A673 (cell line): ENCODE data around the gene RPH3AL. TPM values are rescaled to one million over a fixed set of nuclear protein-coding genes. Genes with fewer than 3 reads are reported as not detected.

Experiments used
- BruUV-seq: library from RNA; stranded (reverse); fragments of 400-500 nt; replicated peaks from 2 replicates; lab custom pipeline; 2021; lab: Mats Ljungman, UMichigan
- CTCF ChIA-PET: fragments of 300-600 bp; sonication (Branson Sonifier 250); formaldehyde crosslinking; loops from one replicate; lab custom pipeline; 2022; ENCODE audit warnings: antibody characterized with exemption; lab: Charles Lee
- POLR2A ChIA-PET: fragments of 300-600 bp; sonication (Branson Sonifier 250); formaldehyde crosslinking; loops from one replicate; lab custom pipeline; 2022; ENCODE audit warnings: antibody characterized with exemption; ENCODE audit not compliant: low non-redundant PET; lab: Charles Lee
- DNase-seq: peaks from one replicate; pipeline ENCODE4 v3.0.0-alpha.2; 2015; ENCODE audit warnings: low spot score
- H3K27ac ChIP-seq: fragments of 200-600 bp; sonication (generic); 2 replicates; pipeline ENCODE4 v1.5.1; 2016; ENCODE audit warnings: mixed run types, low read depth, mild to moderate bottlenecking, mixed read lengths, antibody characterized with exemption, low read length; ENCODE audit not compliant: poor library complexity, severe bottlenecking
- H3K27me3 ChIP-seq: fragments of 200-600 bp; sonication (generic); replicated peaks from 2 replicates; pipeline ENCODE4 v1.6.1; 2017; ENCODE audit warnings: mixed run types, low read depth, mild to moderate bottlenecking, mixed read lengths, antibody characterized with exemption, low read length; ENCODE audit not compliant: insufficient read depth, poor library complexity
- H3K36me3 ChIP-seq: fragments of 200-600 bp; sonication (generic); 2 replicates; pipeline ENCODE4 v1.6.1; 2016; ENCODE audit warnings: mixed run types, mild to moderate bottlenecking, mixed read lengths, antibody characterized with exemption, low read length; ENCODE audit not compliant: insufficient read depth, poor library complexity, severe bottlenecking
- H3K4me1 ChIP-seq: fragments of 200-600 bp; sonication (generic); 2 replicates; pipeline ENCODE4 v1.6.1; 2017; ENCODE audit warnings: mixed run types, mild to moderate bottlenecking, mixed read lengths, antibody characterized with exemption, low read length; ENCODE audit not compliant: insufficient read depth, poor library complexity, severe bottlenecking
- H3K4me3 ChIP-seq: fragments of 200-600 bp; sonication (generic); 2 replicates; pipeline ENCODE4 v1.5.1; 2016; ENCODE audit warnings: low read depth, mixed run types, mild to moderate bottlenecking, mixed read lengths, low read length; ENCODE audit not compliant: poor library complexity, severe bottlenecking
- H3K9me3 ChIP-seq: fragments of 200-600 bp; sonication (generic); 2 replicates; pipeline ENCODE4 v1.6.1; 2016; ENCODE audit warnings: mixed run types, low read depth, mild to moderate bottlenecking, mixed read lengths, antibody characterized with exemption, low read length; ENCODE audit not compliant: poor library complexity, severe bottlenecking
- EZH2 ChIP-seq: fragments of 200-600 bp; sonication (generic); IDR thresholded peaks from 2 replicates; pipeline ENCODE4 v1.6.1; 2017; ENCODE audit warnings: borderline replicate concordance, low read depth, mild to moderate bottlenecking, mixed read lengths, antibody characterized with exemption, low read length; ENCODE audit not compliant: poor library complexity, severe bottlenecking
- intact Hi-C: fragments of 100-400 bp; cut with micrococcal nuclease; formaldehyde crosslinking; loops from one replicate; pipeline ENCODE4 v1.10.0; 2022; ENCODE audit not compliant: unreplicated experiment
- total RNA-seq: library from RNA; stranded (reverse); gene quantifications from 2 replicates; pipeline ENCODE4 v1.2.3, GENCODE V29; 2021
- TF ChIP-seq, protein P1 (sequence below): fragments of 300-800, 200-600 bp; sonication (generic); conservative IDR thresholded peaks from 2 replicates; pipeline ENCODE4 v1.5.1; 2017; ENCODE audit warnings: low read depth, mild to moderate bottlenecking, antibody characterized with exemption, low read length, moderate library complexity, mixed read lengths

Gene RPH3AL
- total RNA-seq, 1 experiment from 2014 or later: 0.82 TPM

DNA sequence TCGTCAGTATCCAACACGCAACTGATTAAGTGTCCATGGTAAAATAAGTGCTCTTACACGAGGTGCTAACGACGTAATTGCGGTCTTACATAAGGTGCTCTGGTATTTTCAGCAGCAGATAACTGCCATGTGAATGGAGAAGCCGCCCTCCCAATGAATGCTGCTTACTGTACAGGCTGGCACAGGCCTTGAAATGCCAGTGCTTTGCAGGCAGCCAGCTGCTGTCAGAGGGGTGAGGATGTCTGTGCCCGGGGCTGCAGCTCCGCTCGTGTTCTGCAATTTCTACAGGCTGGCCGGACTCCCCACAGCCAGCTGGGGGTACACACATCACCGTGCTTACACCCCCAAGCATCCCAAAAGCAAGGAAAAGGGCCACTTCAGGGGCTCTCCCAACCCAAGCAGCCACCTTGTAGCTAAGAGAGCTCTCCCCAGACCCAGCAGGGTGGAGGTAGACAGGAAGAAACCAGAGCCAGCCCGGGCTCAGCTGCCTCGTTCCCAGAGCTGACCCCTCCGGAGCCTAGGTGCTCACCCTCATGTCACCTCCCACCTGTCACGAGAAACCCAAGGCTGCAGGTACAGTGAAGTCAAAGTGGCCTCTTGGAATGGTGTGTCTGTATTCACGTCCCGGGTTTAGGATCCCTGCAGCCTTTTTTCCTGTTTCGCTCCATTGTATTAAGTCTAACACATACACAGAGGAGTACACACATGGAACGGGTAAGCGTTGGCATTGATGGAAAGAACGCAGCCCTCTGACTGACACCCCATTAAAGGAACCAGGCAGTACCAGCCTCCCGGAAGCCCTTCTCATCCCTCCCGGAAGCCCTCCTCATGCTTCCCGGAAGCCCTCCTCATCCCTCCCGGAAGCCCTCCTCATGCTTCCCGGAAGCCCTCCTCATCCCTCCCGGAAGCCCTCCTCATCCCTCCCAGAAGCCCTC is 27.2 kb upstream of the RPH3AL start:
- Histone ChIP-seq H3K4me1 (no peaks in the 10 kb centered on the region), H3K27me3 (no peaks in the 10 kb centered on the region), H3K27ac (no peak overlapping the region), H3K4me3 (no peak overlapping the region), H3K36me3 (no peaks in the 10 kb centered on the region), H3K9me3 (no peaks in the 10 kb centered on the region)
- TF ChIP-seq, protein P1, sequence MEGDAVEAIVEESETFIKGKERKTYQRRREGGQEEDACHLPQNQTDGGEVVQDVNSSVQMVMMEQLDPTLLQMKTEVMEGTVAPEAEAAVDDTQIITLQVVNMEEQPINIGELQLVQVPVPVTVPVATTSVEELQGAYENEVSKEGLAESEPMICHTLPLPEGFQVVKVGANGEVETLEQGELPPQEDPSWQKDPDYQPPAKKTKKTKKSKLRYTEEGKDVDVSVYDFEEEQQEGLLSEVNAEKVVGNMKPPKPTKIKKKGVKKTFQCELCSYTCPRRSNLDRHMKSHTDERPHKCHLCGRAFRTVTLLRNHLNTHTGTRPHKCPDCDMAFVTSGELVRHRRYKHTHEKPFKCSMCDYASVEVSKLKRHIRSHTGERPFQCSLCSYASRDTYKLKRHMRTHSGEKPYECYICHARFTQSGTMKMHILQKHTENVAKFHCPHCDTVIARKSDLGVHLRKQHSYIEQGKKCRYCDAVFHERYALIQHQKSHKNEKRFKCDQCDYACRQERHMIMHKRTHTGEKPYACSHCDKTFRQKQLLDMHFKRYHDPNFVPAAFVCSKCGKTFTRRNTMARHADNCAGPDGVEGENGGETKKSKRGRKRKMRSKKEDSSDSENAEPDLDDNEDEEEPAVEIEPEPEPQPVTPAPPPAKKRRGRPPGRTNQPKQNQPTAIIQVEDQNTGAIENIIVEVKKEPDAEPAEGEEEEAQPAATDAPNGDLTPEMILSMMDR: no peak
- no peak for TF ChIP-seq EZH2
- ChIA-PET POLR2A (no interaction called here), CTCF (no interaction called here)
- no TSS peak for BruUV-seq
- intact Hi-C loops: no loop called here
- no peak for DNase-seq

DNA sequence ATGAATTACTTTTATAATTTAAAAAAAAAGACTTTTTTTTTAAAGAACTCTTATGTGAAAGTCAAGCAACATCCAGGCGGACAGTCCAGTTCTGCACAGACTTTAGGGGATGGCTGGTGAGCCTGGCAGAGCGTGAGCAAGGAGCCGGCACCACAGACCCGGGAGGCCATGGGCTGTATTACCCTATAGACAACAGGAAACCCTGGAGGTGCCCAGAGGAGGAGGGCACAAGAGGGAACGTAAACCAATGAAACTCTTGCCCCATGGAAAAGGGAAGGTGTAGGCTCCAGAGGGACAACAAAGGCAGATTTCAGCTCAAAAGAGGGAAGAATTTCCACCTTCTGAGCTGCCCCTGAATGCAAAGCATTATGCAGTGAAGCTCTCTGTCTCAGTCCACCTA is 25.5 kb upstream of the RPH3AL start:
- POLR2A ChIA-PET: interaction anchor here (0.6 kb wide), 1 partner anchor 112 kb away, joined by 12 read pairs; no protein-coding TSS in a partner anchor
- H3K9me3 ChIP-seq: no peaks in the 10 kb centered on the region
- no peak for TF ChIP-seq EZH2
- TF ChIP-seq, protein P1: no peak
- CTCF ChIA-PET: no interaction called here
- intact Hi-C loops: no loop called here
- no TSS peak for BruUV-seq
- DNase-seq: no peak
- H3K4me3 ChIP-seq: no peak overlapping the region
- no peak overlapping the region for H3K27ac ChIP-seq
- H3K36me3 ChIP-seq: no peaks in the 10 kb centered on the region
- H3K27me3 ChIP-seq: no peaks in the 10 kb centered on the region
- H3K4me1 ChIP-seq: no peaks in the 10 kb centered on the region

DNA sequence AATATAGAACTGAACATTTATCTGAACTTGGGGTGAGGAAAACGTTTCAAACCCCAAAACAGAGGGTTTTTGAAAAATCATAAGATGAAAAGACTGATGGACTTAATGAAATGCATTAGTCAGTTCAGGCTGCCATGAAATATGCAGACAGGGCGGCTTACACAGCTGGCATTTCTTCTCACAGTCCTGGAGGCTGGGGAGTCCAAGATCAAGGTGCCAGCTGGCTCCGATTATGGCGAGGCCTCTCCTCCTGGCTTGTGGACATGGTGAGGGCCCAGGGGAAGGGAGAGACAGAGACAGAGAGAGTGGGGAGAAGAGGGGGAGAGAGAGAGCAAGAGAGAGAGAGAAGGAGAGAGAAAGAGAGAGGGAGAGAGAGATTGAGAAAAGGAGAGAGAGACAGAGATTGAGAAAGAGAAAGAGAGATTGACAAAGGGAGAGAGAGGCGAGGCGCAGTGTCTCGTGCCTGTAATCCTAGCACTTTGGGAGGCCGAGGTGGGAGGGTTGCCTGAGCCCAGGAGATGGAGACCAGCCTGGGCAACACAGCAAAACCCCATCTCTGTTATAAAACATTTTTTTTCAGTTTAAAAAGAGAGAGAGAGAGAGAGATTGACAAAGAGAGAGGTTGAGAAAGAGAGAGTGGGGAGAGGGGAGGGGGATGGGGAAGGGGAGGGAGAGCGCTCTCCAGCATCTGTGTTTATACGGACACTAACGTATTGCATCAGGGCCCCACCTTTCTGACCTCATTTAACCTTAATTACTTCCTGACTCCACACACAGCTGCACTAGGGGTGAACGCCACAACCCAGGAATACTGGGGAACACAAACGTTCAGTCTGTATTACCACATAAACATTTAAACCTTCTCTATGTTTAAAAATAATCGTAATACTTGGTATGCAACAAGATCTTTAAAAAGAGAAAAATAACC is 24.6 kb upstream of the RPH3AL start:
- DNase-seq: no peak
- Histone ChIP-seq H3K4me3 (no peak overlapping the region), H3K27me3 (no peaks in the 10 kb centered on the region), H3K27ac (no peak overlapping the region), H3K36me3 (no peaks in the 10 kb centered on the region), H3K4me1 (no peaks in the 10 kb centered on the region), H3K9me3 (no peaks in the 10 kb centered on the region)
- intact Hi-C loops: no loop called here
- ChIA-PET CTCF (no interaction called here), POLR2A (no interaction called here)
- BruUV-seq: no TSS peak
- TF ChIP-seq, protein P1: no peak
- TF ChIP-seq EZH2: no peak
